Adrenal gland (tissue), 12 donors: ENCODE results near the gene KLF17. TPM values are rescaled to one million over a fixed set of nuclear protein-coding genes. Genes with fewer than 3 reads are reported as not detected.

Experiments used
- DNase-seq, 7 donors: peaks; one replicate each; pipeline ENCODE4 v3.0.0-alpha.2; 2019 to 2020
- H3K27ac ChIP-seq, 5 donors: fragments of 200-600 bp; sonication (generic) in 4 of 5; 1 replicate in 3 of 5; 2 replicates in 2 of 5; pipeline versions ENCODE4 v1.5.1 to v1.8.0; 2016 to 2020; ENCODE audit warnings: mild to moderate bottlenecking in 1 of 5
- H3K27me3 ChIP-seq: fragments of 200-600 bp; 2 replicates; pipeline ENCODE4 v1.8.0; 2021
- H3K36me3 ChIP-seq, 2 donors: fragments of 200-600 bp; replicated peaks in 1 of 2; 1 replicate in 1 of 2; 2 replicates in 1 of 2; pipeline versions ENCODE4 v1.5.1 to v1.8.0; 2018 to 2022
- H3K4me1 ChIP-seq, 2 donors: fragments of 200-600 bp; replicated peaks in 1 of 2; 1 replicate in 1 of 2; 2 replicates in 1 of 2; pipeline versions ENCODE4 v1.5.1 to v1.8.0; 2018 to 2021
- H3K4me3 ChIP-seq, 4 donors: fragments of 200-600 bp; sonication (generic) in 3 of 4; one replicate each; pipeline ENCODE4 v1.5.1; 2016 to 2018
- H3K9me3 ChIP-seq, 3 donors: fragments of 200-600 bp; sonication (generic) in 1 of 3; replicated peaks in 1 of 3; 1 replicate in 2 of 3; 2 replicates in 1 of 3; pipeline versions ENCODE4 v1.5.1 to v1.8.0; 2016 to 2021
- POLR2A ChIP-seq, 2 donors: fragments of 450-650 bp; IDR thresholded peaks; one replicate each; pipeline ENCODE4 v1.6.1; 2017; ENCODE audit warnings: antibody characterized with exemption in 2 of 2, mild to moderate bottlenecking in 2 of 2, moderate library complexity in 1 of 2
- WGBS, 4 donors: extraction: QIAGEN DNeasy Blood & Tissue Kit in 2 of 4; methylation state at CpG; one replicate each; pipeline versions ENCODE4 v1.1.5 to v1.1.7; 2013 to 2017; 5-methylcytosine and 5-hydroxymethylcytosine counted together
- intact Hi-C, 2 donors: fragments of 100-400 bp; cut with DNase I; formaldehyde crosslinking; loops; one replicate each; pipeline versions ENCODE4 v1.14.1 to v1.15.0; 2022 to 2023
- polyA plus RNA-seq, 3 donors: library from polyadenylated mRNA; stranded (reverse); fragments of 200-250 nt in 2 of 3; fragments of 350-450 nt in 1 of 3; fragmentation: Illumina TruSeq in 1 of 3; extraction: RNeasy Lipid Tissue Mini Kit (QIAGEN cat#74804) in 1 of 3; gene quantifications; one replicate each; pipeline ENCODE4 v1.2.3, GENCODE V29; 2013 to 2014
- total RNA-seq, 9 donors: library from RNA; depleted of rRNA in 4 of 9; stranded (reverse); fragments of >200 nt in 4 of 9; fragments of 120-200 nt in 1 of 9; fragmentation: NEBNext Ultra II Directional in 1 of 9; extraction: Animal tissue kit (Norgen Biotek cat#: 25700) in 1 of 9; gene quantifications; one replicate each; pipeline versions ENCODE4 v1.1.0 to v1.2.4, GENCODE V29; 2013 to 2023
- TF ChIP-seq, protein P1 (sequence below), 6 experiments: fragments of 450-650 bp in 4 of 6; fragments of 200-600 bp in 2 of 6; sonication (generic) in 1 of 6; IDR thresholded peaks; 1 replicate in 5 of 6; 2 replicates in 1 of 6; pipeline versions ENCODE4 v1.5.1 to v1.8.0; 2016 to 2021; ENCODE audit warnings: antibody characterized with exemption in 6 of 6, mild to moderate bottlenecking in 2 of 6, moderate library complexity in 1 of 6
- donor health status: healthy with polysubstance abuse.
- donor health status: Bipolar disorder and iron deficiency.
- donor health status: DM: yes; HTN: yes; CAD: no.
- donor health status: DM: no; HTN: no; CAD: no.
- donor health status: DM: no; HTN: no; CAD: no.
- donor health status: DM: yes; HTN: yes; CAD: no.

The KLF17 gene
- total and polyA plus RNA-seq, 12 donors, result 0.14 to 4.6 (median 0.78) TPM; not detected in 1

- Histone ChIP-seq H3K4me1 (no peaks in the 10 kb centered on the region), H3K36me3 (no peaks in the 10 kb centered on the region), H3K9me3 (no peaks in the 10 kb centered on the region), H3K27me3 (no peaks in the 10 kb centered on the region), H3K4me3 (no peak overlapping the region), H3K27ac (no peak overlapping the region)
- TF ChIP-seq, protein P1, sequence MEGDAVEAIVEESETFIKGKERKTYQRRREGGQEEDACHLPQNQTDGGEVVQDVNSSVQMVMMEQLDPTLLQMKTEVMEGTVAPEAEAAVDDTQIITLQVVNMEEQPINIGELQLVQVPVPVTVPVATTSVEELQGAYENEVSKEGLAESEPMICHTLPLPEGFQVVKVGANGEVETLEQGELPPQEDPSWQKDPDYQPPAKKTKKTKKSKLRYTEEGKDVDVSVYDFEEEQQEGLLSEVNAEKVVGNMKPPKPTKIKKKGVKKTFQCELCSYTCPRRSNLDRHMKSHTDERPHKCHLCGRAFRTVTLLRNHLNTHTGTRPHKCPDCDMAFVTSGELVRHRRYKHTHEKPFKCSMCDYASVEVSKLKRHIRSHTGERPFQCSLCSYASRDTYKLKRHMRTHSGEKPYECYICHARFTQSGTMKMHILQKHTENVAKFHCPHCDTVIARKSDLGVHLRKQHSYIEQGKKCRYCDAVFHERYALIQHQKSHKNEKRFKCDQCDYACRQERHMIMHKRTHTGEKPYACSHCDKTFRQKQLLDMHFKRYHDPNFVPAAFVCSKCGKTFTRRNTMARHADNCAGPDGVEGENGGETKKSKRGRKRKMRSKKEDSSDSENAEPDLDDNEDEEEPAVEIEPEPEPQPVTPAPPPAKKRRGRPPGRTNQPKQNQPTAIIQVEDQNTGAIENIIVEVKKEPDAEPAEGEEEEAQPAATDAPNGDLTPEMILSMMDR (IDR thresholded peaks at IDR 0.05), result no peak
- TF ChIP-seq POLR2A (IDR thresholded peaks at IDR 0.05), result no peak
- WGBS, 4 donors, result 88 to 94% (median 92%) methylated on average over 28 of the region's 28 CpGs
- no peak for DNase-seq
- intact Hi-C loops, result no loop called here
Observed at GRCh38 chr1:44146536-44147361, 28.1 kb downstream of the KLF17 start.

DNA sequence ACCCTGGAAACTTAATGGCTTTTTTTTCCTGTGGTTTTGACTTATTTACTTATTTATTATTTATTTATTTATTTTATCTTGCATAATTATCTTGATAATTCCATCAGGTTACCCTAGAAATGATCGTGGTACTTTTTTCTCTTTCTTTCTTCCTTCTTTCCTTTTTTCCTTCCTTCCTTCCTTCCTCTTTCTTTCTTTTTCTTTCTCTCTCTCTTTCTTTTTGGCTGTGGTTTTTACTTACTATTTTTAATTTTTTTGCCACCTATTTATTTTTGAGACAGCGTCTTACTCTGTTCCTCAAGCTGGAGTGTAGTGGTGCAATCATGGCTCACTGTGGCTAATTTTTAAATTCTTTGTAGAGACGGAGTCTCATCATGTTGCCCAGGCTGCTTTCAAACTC, 29.0 kb downstream of the KLF17 start:
- 80 to 89% (median 88%) methylated on average over 3 of the region's 3 CpGs for WGBS, 4 donors
- intact Hi-C loops, result no loop called here
- TF ChIP-seq, protein P1 (IDR thresholded peaks at IDR 0.05), result no peak
- TF ChIP-seq POLR2A (IDR thresholded peaks at IDR 0.05), result no peak

GRCh38 chr1:44151332-44151731, 32.7 kb downstream of the KLF17 start:
- Histone ChIP-seq H3K27me3 (no peaks in the 10 kb centered on the region), H3K4me3 (no peak overlapping the region), H3K27ac (no peak overlapping the region), H3K9me3 (no peaks in the 10 kb centered on the region), H3K4me1 (no peaks in the 10 kb centered on the region), H3K36me3 (no peaks in the 10 kb centered on the region)
- WGBS, 4 donors, result 75 to 82% (median 77%) methylated on average over 6 of the region's 6 CpGs
- DNase-seq, result no peak
- intact Hi-C loops, result no loop called here
- TF ChIP-seq POLR2A (IDR thresholded peaks at IDR 0.05), result no peak
- TF ChIP-seq, protein P1 (IDR thresholded peaks at IDR 0.05), result no peak

More for the DNA sequence above, 29.0 kb downstream of the KLF17 start:
- no peak overlapping the region for H3K4me3 ChIP-seq
- no peak overlapping the region for H3K27ac ChIP-seq
- H3K4me1 ChIP-seq, result no peaks in the 10 kb centered on the region
- no peak for DNase-seq
- H3K36me3 ChIP-seq, result no peaks in the 10 kb centered on the region
- H3K27me3 ChIP-seq, result no peaks in the 10 kb centered on the region
- no peaks in the 10 kb centered on the region for H3K9me3 ChIP-seq

- TF ChIP-seq, protein P1 (IDR thresholded peaks at IDR 0.05), result no peak
- TF ChIP-seq POLR2A (IDR thresholded peaks at IDR 0.05), result no peak
- Histone ChIP-seq H3K27me3 (no peaks in the 10 kb centered on the region), H3K36me3 (no peaks in the 10 kb centered on the region), H3K27ac (no peak overlapping the region), H3K4me1 (no peaks in the 10 kb centered on the region), H3K9me3 (no peaks in the 10 kb centered on the region), H3K4me3 (no peak overlapping the region)
- intact Hi-C loops, result no loop called here
- DNase-seq, result no peak
- WGBS, 4 donors, result 25 to 38% (median 28%) methylated on average over 1 of the region's 1 CpG
Observed at GRCh38 chr1:44151808-44152207, 33.2 kb downstream of the KLF17 start.
